SK-N-SH treated with all-trans-retinoic acid at 6 μM for 48 hours (cell line): ENCODE measurements around the gene GALNT5.

ENCODE experiments used
- CREB5 ChIP-seq: fragments of 250-450 bp; sonication (Bioruptor Pico); IDR thresholded peaks from 2 replicates; pipeline ENCODE4 v1.5.1; 2020; ENCODE audit warnings: low read depth, mild to moderate bottlenecking, moderate library complexity
- SNAI2 ChIP-seq: fragments of 250-450 bp; sonication (Bioruptor Pico); IDR thresholded peaks from 2 replicates; pipeline ENCODE4 v1.5.0; 2020; ENCODE audit warnings: mild to moderate bottlenecking, moderate library complexity

- TF ChIP-seq SNAI2 (CRISPR knock-in tag) = no peak
- no peak for TF ChIP-seq CREB5 (CRISPR knock-in tag)
These were observed 1.9 kb downstream of the GALNT5 start for GRCh38 chr2:157259386-157259785.
